HEK293 (cell line): ENCODE measurements around the gene IPO5.

Source experiments
- CTCF ChIA-PET: fragments of 350-600 bp; formaldehyde crosslinking; extraction: SDS; loops from one replicate; lab custom pipeline; 2021; ENCODE audit warnings: antibody characterized with exemption; lab: Yijun Ruan, JAX
- POLR2A ChIA-PET: fragments of 300-600 bp; formaldehyde crosslinking; extraction: SDS; loops from one replicate; lab custom pipeline; 2020; ENCODE audit warnings: antibody characterized with exemption, inconsistent platforms; lab: Yijun Ruan, JAX
- H3K27ac ChIP-seq: fragments of 200-500 bp; sonication (Bioruptor generic); 2 replicates; pipeline ENCODE4 v1.5.1; 2014; ENCODE audit warnings: low read depth, low read length, control low read depth, inconsistent platforms; ENCODE audit errors: extremely low read depth
- H3K36me3 ChIP-seq, 2 experiments: fragments of 200-500 bp in 1 of 2; sonication (Bioruptor generic) in 1 of 2; 1 replicate in 1 of 2; 2 replicates in 1 of 2; pipeline ENCODE4 v1.5.1; 2014 to 2017; ENCODE audit warnings: inconsistent platforms in 2 of 2, low read length in 2 of 2; ENCODE audit not compliant: control insufficient read depth in 2 of 2, insufficient read depth in 1 of 2
- H3K4me1 ChIP-seq: fragments of 200-500 bp; sonication (Bioruptor generic); 2 replicates; pipeline ENCODE4 v1.5.1; 2014; ENCODE audit warnings: mild to moderate bottlenecking, low read length, inconsistent platforms; ENCODE audit not compliant: control insufficient read depth, insufficient read depth
- H3K4me3 ChIP-seq: 2 replicates; pipeline ENCODE4 v1.5.1; 2011; ENCODE audit warnings: low read depth, mild to moderate bottlenecking, control low read depth, low read length, moderate library complexity
- H3K9me3 ChIP-seq: fragments of 200-500 bp; sonication (Bioruptor generic); 2 replicates; pipeline ENCODE4 v1.5.1; 2014; ENCODE audit warnings: low read depth, low read length, inconsistent platforms; ENCODE audit not compliant: control insufficient read depth, insufficient read depth
- ATF2 ChIP-seq: fragments of 450-650 bp; formaldehyde crosslinking; IDR thresholded peaks from 2 replicates; pipeline ENCODE4 v1.5.1; 2016; ENCODE audit warnings: missing biosample characterization, missing genetic modification characterization, low read depth
- GLI4 ChIP-seq: fragments of 450-650 bp; formaldehyde crosslinking; IDR thresholded peaks from 2 replicates; pipeline ENCODE4 v1.5.1; 2016; ENCODE audit warnings: missing biosample characterization, missing genetic modification characterization
- KLF10 ChIP-seq: fragments of 450-650 bp; IDR thresholded peaks from 2 replicates; pipeline ENCODE4 v1.5.1; 2018; ENCODE audit warnings: missing biosample characterization, mild to moderate bottlenecking, missing genetic modification characterization
- PRDM10 ChIP-seq: fragments of 450-650 bp; formaldehyde crosslinking; IDR thresholded peaks from 2 replicates; pipeline ENCODE4 v1.5.1; 2016; ENCODE audit warnings: missing biosample characterization, missing genetic modification characterization
- RBAK ChIP-seq: fragments of 450-650 bp; formaldehyde crosslinking; IDR thresholded peaks from 2 replicates; pipeline ENCODE4 v1.5.1; 2016; ENCODE audit warnings: missing biosample characterization, missing genetic modification characterization
- SP3 ChIP-seq: fragments of 450-650 bp; formaldehyde crosslinking; IDR thresholded peaks from 2 replicates; pipeline ENCODE4 v1.5.1; 2016; ENCODE audit warnings: missing biosample characterization, missing genetic modification characterization
- TCF7L2 ChIP-seq: IDR thresholded peaks from 2 replicates; pipeline ENCODE4 v1.6.1; 2011; ENCODE audit warnings: low read depth, mild to moderate bottlenecking, inconsistent platforms, low read length, moderate library complexity, borderline replicate concordance
- YY1 ChIP-seq: fragments of 450-650 bp; formaldehyde crosslinking; IDR thresholded peaks from 2 replicates; pipeline ENCODE4 v1.5.1; 2018; ENCODE audit warnings: missing biosample characterization, missing genetic modification characterization
- ZBTB48 ChIP-seq: fragments of 450-650 bp; formaldehyde crosslinking; IDR thresholded peaks from 2 replicates; pipeline ENCODE4 v1.5.1; 2016; ENCODE audit warnings: missing biosample characterization, missing genetic modification characterization
- ZBTB7A ChIP-seq: fragments of 450-650 bp; formaldehyde crosslinking; IDR thresholded peaks from 2 replicates; pipeline ENCODE4 v1.5.1; 2016; ENCODE audit warnings: low read depth, missing biosample characterization, missing genetic modification characterization
- ZNF132 ChIP-seq: fragments of 450-650 bp; formaldehyde crosslinking; IDR thresholded peaks from 2 replicates; pipeline ENCODE4 v1.5.1; 2017; ENCODE audit warnings: missing biosample characterization, missing genetic modification characterization, borderline replicate concordance
- ZNF184 ChIP-seq: fragments of 450-650 bp; IDR thresholded peaks from 2 replicates; pipeline ENCODE4 v1.5.1; 2018; ENCODE audit warnings: missing biosample characterization, mild to moderate bottlenecking, missing genetic modification characterization
- ZNF2 ChIP-seq: fragments of 450-650 bp; formaldehyde crosslinking; IDR thresholded peaks from 2 replicates; pipeline ENCODE4 v1.5.1; 2016; ENCODE audit warnings: missing biosample characterization, missing genetic modification characterization
- ZNF202 ChIP-seq: fragments of 450-650 bp; formaldehyde crosslinking; IDR thresholded peaks from 2 replicates; pipeline ENCODE4 v1.5.1; 2016; ENCODE audit warnings: missing biosample characterization, missing genetic modification characterization, borderline replicate concordance
- ZNF266 ChIP-seq: fragments of 450-650 bp; formaldehyde crosslinking; IDR thresholded peaks from 2 replicates; pipeline ENCODE4 v1.5.1; 2016; ENCODE audit warnings: missing biosample characterization, missing genetic modification characterization, low read depth
- ZNF280D ChIP-seq: fragments of 450-650 bp; formaldehyde crosslinking; IDR thresholded peaks from 2 replicates; pipeline ENCODE4 v1.5.1; 2016; ENCODE audit warnings: missing biosample characterization, missing genetic modification characterization
- ZNF362 ChIP-seq: fragments of 450-650 bp; formaldehyde crosslinking; IDR thresholded peaks from 2 replicates; pipeline ENCODE4 v1.5.1; 2016; ENCODE audit warnings: missing biosample characterization, missing genetic modification characterization
- ZNF416 ChIP-seq: fragments of 450-650 bp; formaldehyde crosslinking; IDR thresholded peaks from 2 replicates; pipeline ENCODE4 v1.5.1; 2016; ENCODE audit warnings: missing biosample characterization, missing genetic modification characterization
- ZNF423 ChIP-seq: fragments of 450-650 bp; formaldehyde crosslinking; IDR thresholded peaks from 2 replicates; pipeline ENCODE4 v1.5.1; 2016; ENCODE audit warnings: missing biosample characterization, missing genetic modification characterization
- ZNF747 ChIP-seq: fragments of 450-650 bp; formaldehyde crosslinking; IDR thresholded peaks from 2 replicates; pipeline ENCODE4 v1.5.1; 2016; ENCODE audit warnings: missing biosample characterization, missing genetic modification characterization
- ZNF777 ChIP-seq: fragments of 450-650 bp; formaldehyde crosslinking; IDR thresholded peaks from 2 replicates; pipeline ENCODE4 v1.5.1; 2017; ENCODE audit warnings: missing biosample characterization, missing genetic modification characterization, borderline replicate concordance
- ZSCAN30 ChIP-seq: fragments of 450-650 bp; IDR thresholded peaks from 2 replicates; pipeline ENCODE4 v1.5.1; 2018; ENCODE audit warnings: missing biosample characterization, mild to moderate bottlenecking, missing genetic modification characterization, moderate library complexity

The IPO5 gene

GRCh38 chr13:98014766-98015165 is 61.3 kb downstream of the IPO5 start:
- ChIA-PET CTCF (interaction anchor here (0.6 kb wide), 1 partner anchor 1066 kb away, joined by 3 read pairs; no protein-coding TSS in a partner anchor), POLR2A (no interaction called here)
- Histone ChIP-seq H3K9me3 (no peaks in the 10 kb centered on the region), H3K4me1 (no peaks in the 10 kb centered on the region), H3K36me3 (peaks cover 56 to 92% of the 10 kb centered on the region in 2 experiments), H3K4me3 (no peak overlapping the region), H3K27ac (no peak overlapping the region)
- TF ChIP-seq ZNF266 (no peak), ZSCAN30 (tag by site-specific recombination) (no peak), TCF7L2 (no peak), ZNF416 (tag by site-specific recombination) (no peak), KLF10 (tag by site-specific recombination) (no peak), ZNF202 (tag by site-specific recombination) (no peak), ZNF423 (tag by site-specific recombination) (no peak), ZNF2 (tag by site-specific recombination) (no peak), SP3 (no peak), PRDM10 (tag by site-specific recombination) (no peak), ZNF280D (tag by site-specific recombination) (no peak), ZNF184 (tag by site-specific recombination) (no peak), GLI4 (no peak), RBAK (tag by site-specific recombination) (no peak), ZNF747 (tag by site-specific recombination) (no peak), YY1 (tag by site-specific recombination) (no peak), ZNF362 (tag by site-specific recombination) (no peak), ZBTB7A (tag by site-specific recombination) (no peak), ZNF132 (tag by site-specific recombination) (no peak), ZBTB48 (tag by site-specific recombination) (no peak)

- no peak overlapping the region for H3K27ac ChIP-seq
- no peaks in the 10 kb centered on the region for H3K9me3 ChIP-seq
- TF ChIP-seq ATF2 (0 out of 2 replicates have a peak, but pooled peaks have one; percentile 36), ZNF777 (no peak)
- H3K4me3 ChIP-seq, result no peak overlapping the region
- ChIA-PET CTCF (interaction anchor here (1.5 kb wide), 1 partner anchor 15 kb away, joined by 3 read pairs; no protein-coding TSS in a partner anchor), POLR2A (no interaction called here)
- H3K36me3 ChIP-seq, result peaks cover 57 to 89% of the 10 kb centered on the region in 2 experiments
- H3K4me1 ChIP-seq, result no peaks in the 10 kb centered on the region
Measured at GRCh38 chr13:98018293-98018692, 64.8 kb downstream of the IPO5 start.
